Epithelial cell of esophagus (primary cell): ENCODE results near the gene SH3BP2.

Experiments used
- DNase-seq: peaks from one replicate; pipeline ENCODE4 v3.0.0; 2010; ENCODE audit warnings: low read depth
- H3K4me3 ChIP-seq: 2 replicates; pipeline ENCODE4 v1.5.1; 2011; ENCODE audit warnings: mild to moderate bottlenecking, low read length, control low read depth
- CTCF ChIP-seq: IDR thresholded peaks from 2 replicates; pipeline ENCODE4 v1.5.1; 2011; ENCODE audit warnings: low read depth, mild to moderate bottlenecking, low read length, control low read depth, inconsistent platforms; ENCODE audit not compliant: insufficient read depth; ENCODE audit errors: missing control alignments

Gene SH3BP2

GRCh38 chr4:2829321-2829932, 36.5 kb downstream of the SH3BP2 start:
- no peak for TF ChIP-seq CTCF
- DNase-seq: no peak
- H3K4me3 ChIP-seq: no peak overlapping the region

- no peak overlapping the region for H3K4me3 ChIP-seq
- TF ChIP-seq CTCF: no peak
Measured at GRCh38 chr4:2829933-2830451, 37.1 kb downstream of the SH3BP2 start.

GRCh38 chr4:2830632-2831610, 38.0 kb downstream of the SH3BP2 start:
- DNase-seq: no peak
- TF ChIP-seq CTCF: no peak

More at GRCh38 chr4:2829933-2830451, 37.1 kb downstream of the SH3BP2 start:
- no peak for DNase-seq

GRCh38 chr4:2831611-2832308, 38.9 kb downstream of the SH3BP2 start:
- no peak for TF ChIP-seq CTCF
- no peak overlapping the region for H3K4me3 ChIP-seq
- DNase-seq: no peak

More at GRCh38 chr4:2830632-2831610, 38.0 kb downstream of the SH3BP2 start:
- H3K4me3 ChIP-seq: no peak overlapping the region

- no peak for TF ChIP-seq CTCF
- H3K4me3 ChIP-seq: no peak overlapping the region
- no peak for DNase-seq
Measured at GRCh38 chr4:2832309-2832980, 39.6 kb downstream of the SH3BP2 start.

GRCh38 chr4:2832981-2833670, 40.2 kb downstream of the SH3BP2 start:
- no peak overlapping the region for H3K4me3 ChIP-seq
- no peak for TF ChIP-seq CTCF
- DNase-seq: no peak
